Spleen (tissue), 11 donors: ENCODE data around the gene QDPR. TPM values are rescaled to one million over a fixed set of nuclear protein-coding genes. Genes with fewer than 3 reads are reported as not detected.

Source experiments
- DNase-seq: peaks from one replicate; pipeline ENCODE4 v3.0.0-alpha.2; 2020
- H3K27ac ChIP-seq, 8 donors: fragments of 200-600 bp; sonication (generic) in 7 of 8; 1 replicate in 4 of 8; 2 replicates in 4 of 8; pipeline versions ENCODE4 v1.5.0 to v1.8.0; 2016 to 2021; ENCODE audit warnings: inconsistent platforms in 4 of 8, mild to moderate bottlenecking in 4 of 8, moderate library complexity in 1 of 8
- H3K27me3 ChIP-seq, 7 donors: fragments of 200-600 bp; sonication (generic) in 6 of 7; replicated peaks in 1 of 7; 1 replicate in 4 of 7; 2 replicates in 3 of 7; pipeline versions ENCODE4 v1.5.0 to v1.8.0; 2016 to 2021; ENCODE audit warnings: inconsistent platforms in 3 of 7, mild to moderate bottlenecking in 1 of 7
- H3K36me3 ChIP-seq, 6 donors: fragments of 200-600 bp; sonication (generic) in 5 of 6; 1 replicate in 4 of 6; 2 replicates in 2 of 6; pipeline versions ENCODE4 v1.5.0 to v1.8.0; 2016 to 2021; ENCODE audit warnings: inconsistent platforms in 2 of 6
- H3K4me1 ChIP-seq, 6 donors: fragments of 200-600 bp; sonication (generic) in 5 of 6; 1 replicate in 3 of 6; 2 replicates in 3 of 6; pipeline versions ENCODE4 v1.5.0 to v1.8.0; 2016 to 2021; ENCODE audit warnings: inconsistent platforms in 3 of 6
- H3K4me3 ChIP-seq, 8 donors: fragments of 200-600 bp; sonication (generic) in 7 of 8; 1 replicate in 4 of 8; 2 replicates in 4 of 8; pipeline versions ENCODE4 v1.5.0 to v1.8.0; 2016 to 2021; ENCODE audit warnings: inconsistent platforms in 4 of 8, mild to moderate bottlenecking in 4 of 8, moderate library complexity in 2 of 8
- H3K9me3 ChIP-seq, 8 donors: fragments of 200-600 bp; sonication (generic) in 7 of 8; 1 replicate in 4 of 8; 2 replicates in 4 of 8; pipeline versions ENCODE4 v1.5.0 to v1.8.0; 2016 to 2021; ENCODE audit warnings: inconsistent platforms in 4 of 8
- POLR2A ChIP-seq, 3 donors: fragments of 450-650 bp; IDR thresholded peaks; one replicate each; pipeline ENCODE4 v1.5.1; 2017; ENCODE audit warnings: antibody characterized with exemption in 3 of 3, mild to moderate bottlenecking in 1 of 3
- POLR2AphosphoS5 ChIP-seq, 3 donors: sonication (generic); formaldehyde crosslinking; IDR thresholded peaks; one replicate each; pipeline ENCODE4 v1.5.1; 2017; ENCODE audit warnings: antibody characterized with exemption in 3 of 3
- WGBS, 5 donors: extraction: QIAGEN DNeasy Blood & Tissue Kit in 3 of 5; methylation state at CpG; one replicate each; pipeline versions ENCODE4 v1.1.5 to v1.1.7; 2013 to 2018; 5-methylcytosine and 5-hydroxymethylcytosine counted together
- intact Hi-C: fragments of 100-400 bp; cut with DNase I; formaldehyde crosslinking; loops from one replicate; pipeline ENCODE4 v1.15.0; 2023; ENCODE audit warnings: low total_unique reads
- polyA plus RNA-seq, 3 donors: library from polyadenylated mRNA; stranded (reverse); fragments of 200-250 nt; gene quantifications; one replicate each; pipeline ENCODE4 v1.2.1, GENCODE V29; 2013
- total RNA-seq, 7 donors: library from RNA; depleted of rRNA in 3 of 7; stranded (reverse); fragments of >200 nt in 3 of 7; fragmentation: NEBNext Ultra II Directional in 4 of 7; extraction: Animal tissue kit (Norgen Biotek cat#: 25700) in 4 of 7; gene quantifications; one replicate each; pipeline versions ENCODE4 v1.1.0 to v1.2.1, GENCODE V29; 2016 to 2021
- TF ChIP-seq, protein P1 (sequence below), 11 experiments: fragments of 200-600 bp in 7 of 11; fragments of 450-650 bp in 4 of 11; sonication (generic) in 4 of 11; IDR thresholded peaks in 8 of 11; conservative IDR thresholded peaks in 3 of 11; 1 replicate in 7 of 11; 2 replicates in 4 of 11; pipeline versions ENCODE4 v1.4.0 to v1.8.0; 2016 to 2021; ENCODE audit warnings: antibody characterized with exemption in 11 of 11, inconsistent platforms in 4 of 11, mild to moderate bottlenecking in 1 of 11
- donor health status: healthy with polysubstance abuse.
- donor health status: DM: no; HTN: no; CAD: no; lungs with moderate emphysema.
- donor health status: DM: no; HTN: no; CAD: no.
- donor health status: Bipolar disorder and iron deficiency.
- donor health status: healthy.
- donor health status: DM: no; HTN: no; CAD: no.
- donor health status: DM: yes; HTN: yes; CAD: no.

Gene QDPR
- total and polyA plus RNA-seq, 10 donors: 3.8 to 23.9 (median 16.2) TPM

DNA sequence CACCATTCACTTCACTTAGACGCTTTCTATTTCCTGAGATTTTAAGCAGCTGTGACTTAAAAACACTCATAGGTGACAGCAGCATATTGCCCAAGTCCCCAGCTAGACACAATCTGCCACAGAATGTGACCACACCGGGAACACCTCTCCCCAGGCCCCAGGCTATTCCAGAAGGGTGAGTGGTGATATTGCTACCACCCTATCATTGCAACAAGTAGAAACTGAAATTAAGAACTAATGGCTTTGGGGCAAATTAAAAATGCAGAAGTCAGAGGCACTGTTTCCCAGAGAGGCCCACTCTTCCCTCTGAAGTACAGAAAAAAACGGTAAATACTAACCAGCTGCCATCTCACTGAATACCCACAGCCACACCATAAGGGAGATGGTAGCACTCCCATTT, 35.0 kb downstream of the QDPR start:
- intact Hi-C loops: no loop called here
- no peak for DNase-seq
- WGBS, 5 donors: 17 to 50% (median 28%) methylated on average over 3 of the region's 3 CpGs

GRCh38 chr4:17475481-17475880, 36.4 kb downstream of the QDPR start:
- H3K27ac ChIP-seq: no peak overlapping the region
- no peak for DNase-seq
- H3K4me3 ChIP-seq: no peak overlapping the region
- peaks cover 0 to 4% (median 0%) of the 10 kb centered on the region in 8 donors for H3K9me3 ChIP-seq
- TF ChIP-seq, protein P1, sequence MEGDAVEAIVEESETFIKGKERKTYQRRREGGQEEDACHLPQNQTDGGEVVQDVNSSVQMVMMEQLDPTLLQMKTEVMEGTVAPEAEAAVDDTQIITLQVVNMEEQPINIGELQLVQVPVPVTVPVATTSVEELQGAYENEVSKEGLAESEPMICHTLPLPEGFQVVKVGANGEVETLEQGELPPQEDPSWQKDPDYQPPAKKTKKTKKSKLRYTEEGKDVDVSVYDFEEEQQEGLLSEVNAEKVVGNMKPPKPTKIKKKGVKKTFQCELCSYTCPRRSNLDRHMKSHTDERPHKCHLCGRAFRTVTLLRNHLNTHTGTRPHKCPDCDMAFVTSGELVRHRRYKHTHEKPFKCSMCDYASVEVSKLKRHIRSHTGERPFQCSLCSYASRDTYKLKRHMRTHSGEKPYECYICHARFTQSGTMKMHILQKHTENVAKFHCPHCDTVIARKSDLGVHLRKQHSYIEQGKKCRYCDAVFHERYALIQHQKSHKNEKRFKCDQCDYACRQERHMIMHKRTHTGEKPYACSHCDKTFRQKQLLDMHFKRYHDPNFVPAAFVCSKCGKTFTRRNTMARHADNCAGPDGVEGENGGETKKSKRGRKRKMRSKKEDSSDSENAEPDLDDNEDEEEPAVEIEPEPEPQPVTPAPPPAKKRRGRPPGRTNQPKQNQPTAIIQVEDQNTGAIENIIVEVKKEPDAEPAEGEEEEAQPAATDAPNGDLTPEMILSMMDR (IDR thresholded peaks at IDR 0.05 in 8 of 11, conservative IDR thresholded peaks at IDR 0.05 in 3 of 11): no peak
- TF ChIP-seq POLR2AphosphoS5 (IDR thresholded peaks at IDR 0.05): no peak
- TF ChIP-seq POLR2A (IDR thresholded peaks at IDR 0.05): no peak
- intact Hi-C loops: no loop called here
- H3K4me1 ChIP-seq: peaks cover 0 to 12% (median 0%) of the 10 kb centered on the region in 6 donors
- H3K36me3 ChIP-seq: peaks cover 0 to 3% (median 0%) of the 10 kb centered on the region in 6 donors
- H3K27me3 ChIP-seq: no peaks in the 10 kb centered on the region

More for the DNA sequence above, 35.0 kb downstream of the QDPR start:
- H3K27me3 ChIP-seq: no peaks in the 10 kb centered on the region
- peak overlapping the region in 1 of 8 donors; percentile 21 for H3K27ac ChIP-seq
- H3K4me3 ChIP-seq: no peak overlapping the region
- H3K36me3 ChIP-seq: peaks cover 0 to 12% (median 3%) of the 10 kb centered on the region in 6 donors
- no peak for TF ChIP-seq POLR2AphosphoS5 (IDR thresholded peaks at IDR 0.05)
- TF ChIP-seq, protein P1 (IDR thresholded peaks at IDR 0.05 in 8 of 11, conservative IDR thresholded peaks at IDR 0.05 in 3 of 11): no peak
- TF ChIP-seq POLR2A (IDR thresholded peaks at IDR 0.05): no peak
- peaks cover 0 to 12% (median 0%) of the 10 kb centered on the region in 6 donors for H3K4me1 ChIP-seq
- peaks cover 0 to 17% (median 10%) of the 10 kb centered on the region in 8 donors for H3K9me3 ChIP-seq

DNA sequence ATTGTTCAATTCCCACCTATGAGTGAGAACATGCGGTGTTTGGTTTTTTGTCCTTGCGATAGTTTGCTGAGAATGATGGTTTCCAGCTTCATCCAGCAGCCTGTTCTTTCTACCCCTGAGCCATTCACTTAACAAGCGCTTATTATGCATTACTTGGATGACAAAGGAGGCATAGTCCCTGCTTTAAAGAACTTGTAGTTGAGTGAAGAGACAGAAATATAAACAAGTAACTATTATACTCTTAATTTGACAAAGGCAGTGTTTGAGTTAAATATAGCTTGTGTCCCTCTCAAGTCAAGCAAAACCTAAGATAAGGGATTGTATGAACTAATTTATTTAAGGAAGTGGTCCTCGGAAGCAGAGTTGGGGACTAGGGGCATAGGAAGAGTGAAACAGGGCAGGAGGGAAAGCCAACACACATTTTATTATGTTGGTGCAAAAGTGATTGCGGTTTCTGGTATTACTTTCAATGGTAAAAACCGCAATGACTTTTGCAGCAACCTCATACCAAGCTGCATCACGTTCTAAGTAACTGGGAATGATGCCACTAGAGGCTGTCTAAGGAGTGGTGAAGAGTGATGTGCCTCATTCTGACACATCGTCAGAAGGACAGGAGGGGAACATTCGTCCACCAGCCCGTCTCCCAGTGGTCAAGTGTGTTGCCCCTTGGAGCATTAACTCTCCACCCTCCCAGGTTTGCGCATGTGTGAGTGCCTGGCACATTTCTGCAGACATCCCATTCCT, 41.8 kb downstream of the QDPR start:
- DNase-seq: no peak
- Histone ChIP-seq H3K27ac (no peak overlapping the region), H3K4me3 (no peak overlapping the region), H3K36me3 (no peaks in the 10 kb centered on the region), H3K4me1 (peaks cover 0 to 7% (median 0%) of the 10 kb centered on the region in 6 donors), H3K27me3 (no peaks in the 10 kb centered on the region), H3K9me3 (no peaks in the 10 kb centered on the region)
- whole genome bisulfite sequencing, 5 donors: 79 to 91% (median 87%) methylated on average over 11 of the region's 11 CpGs
- TF ChIP-seq, protein P1 (IDR thresholded peaks at IDR 0.05 in 8 of 11, conservative IDR thresholded peaks at IDR 0.05 in 3 of 11): no peak
- TF ChIP-seq POLR2AphosphoS5 (IDR thresholded peaks at IDR 0.05) (no peak), POLR2A (IDR thresholded peaks at IDR 0.05) (no peak)
- intact Hi-C loops: no loop called here

- Histone ChIP-seq H3K9me3 (no peaks in the 10 kb centered on the region), H3K4me1 (peaks cover 0 to 7% (median 0%) of the 10 kb centered on the region in 6 donors), H3K4me3 (no peak overlapping the region), H3K27ac (no peak overlapping the region), H3K27me3 (no peaks in the 10 kb centered on the region), H3K36me3 (no peaks in the 10 kb centered on the region)
- TF ChIP-seq, protein P1 (IDR thresholded peaks at IDR 0.05 in 8 of 11, conservative IDR thresholded peaks at IDR 0.05 in 3 of 11): peak in 7 of 11 experiments; percentile 18 to 50 (median 35)
- no peak for TF ChIP-seq POLR2A (IDR thresholded peaks at IDR 0.05)
- WGBS, 5 donors: 51 to 74% (median 60%) methylated on average over 9 of the region's 9 CpGs
- intact Hi-C loops: no loop called here
- DNase-seq: no peak
Measured at GRCh38 chr4:17468619-17469221, 43.2 kb downstream of the QDPR start.
